ENCODE measurements around the gene TMEM72. TPM values are rescaled to one million over a fixed set of nuclear protein-coding genes. Genes with fewer than 3 reads are reported as not detected.

TMEM72 gene
- total and polyA plus RNA-seq, 2 experiments from 2014 or later: not detected

- TF ChIP-seq, protein P1, sequence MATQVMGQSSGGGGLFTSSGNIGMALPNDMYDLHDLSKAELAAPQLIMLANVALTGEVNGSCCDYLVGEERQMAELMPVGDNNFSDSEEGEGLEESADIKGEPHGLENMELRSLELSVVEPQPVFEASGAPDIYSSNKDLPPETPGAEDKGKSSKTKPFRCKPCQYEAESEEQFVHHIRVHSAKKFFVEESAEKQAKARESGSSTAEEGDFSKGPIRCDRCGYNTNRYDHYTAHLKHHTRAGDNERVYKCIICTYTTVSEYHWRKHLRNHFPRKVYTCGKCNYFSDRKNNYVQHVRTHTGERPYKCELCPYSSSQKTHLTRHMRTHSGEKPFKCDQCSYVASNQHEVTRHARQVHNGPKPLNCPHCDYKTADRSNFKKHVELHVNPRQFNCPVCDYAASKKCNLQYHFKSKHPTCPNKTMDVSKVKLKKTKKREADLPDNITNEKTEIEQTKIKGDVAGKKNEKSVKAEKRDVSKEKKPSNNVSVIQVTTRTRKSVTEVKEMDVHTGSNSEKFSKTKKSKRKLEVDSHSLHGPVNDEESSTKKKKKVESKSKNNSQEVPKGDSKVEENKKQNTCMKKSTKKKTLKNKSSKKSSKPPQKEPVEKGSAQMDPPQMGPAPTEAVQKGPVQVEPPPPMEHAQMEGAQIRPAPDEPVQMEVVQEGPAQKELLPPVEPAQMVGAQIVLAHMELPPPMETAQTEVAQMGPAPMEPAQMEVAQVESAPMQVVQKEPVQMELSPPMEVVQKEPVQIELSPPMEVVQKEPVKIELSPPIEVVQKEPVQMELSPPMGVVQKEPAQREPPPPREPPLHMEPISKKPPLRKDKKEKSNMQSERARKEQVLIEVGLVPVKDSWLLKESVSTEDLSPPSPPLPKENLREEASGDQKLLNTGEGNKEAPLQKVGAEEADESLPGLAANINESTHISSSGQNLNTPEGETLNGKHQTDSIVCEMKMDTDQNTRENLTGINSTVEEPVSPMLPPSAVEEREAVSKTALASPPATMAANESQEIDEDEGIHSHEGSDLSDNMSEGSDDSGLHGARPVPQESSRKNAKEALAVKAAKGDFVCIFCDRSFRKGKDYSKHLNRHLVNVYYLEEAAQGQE (IDR thresholded peaks at IDR 0.05; ENCODE audit: unreplicated experiment): no peak
- no peak for TF ChIP-seq ZNF462 (CRISPR knock-in tag; IDR thresholded peaks at IDR 0.05)
These were observed 17.3 kb downstream of the TMEM72 start (continued) for GRCh38 chr10:44928462-44928861.

DNA sequence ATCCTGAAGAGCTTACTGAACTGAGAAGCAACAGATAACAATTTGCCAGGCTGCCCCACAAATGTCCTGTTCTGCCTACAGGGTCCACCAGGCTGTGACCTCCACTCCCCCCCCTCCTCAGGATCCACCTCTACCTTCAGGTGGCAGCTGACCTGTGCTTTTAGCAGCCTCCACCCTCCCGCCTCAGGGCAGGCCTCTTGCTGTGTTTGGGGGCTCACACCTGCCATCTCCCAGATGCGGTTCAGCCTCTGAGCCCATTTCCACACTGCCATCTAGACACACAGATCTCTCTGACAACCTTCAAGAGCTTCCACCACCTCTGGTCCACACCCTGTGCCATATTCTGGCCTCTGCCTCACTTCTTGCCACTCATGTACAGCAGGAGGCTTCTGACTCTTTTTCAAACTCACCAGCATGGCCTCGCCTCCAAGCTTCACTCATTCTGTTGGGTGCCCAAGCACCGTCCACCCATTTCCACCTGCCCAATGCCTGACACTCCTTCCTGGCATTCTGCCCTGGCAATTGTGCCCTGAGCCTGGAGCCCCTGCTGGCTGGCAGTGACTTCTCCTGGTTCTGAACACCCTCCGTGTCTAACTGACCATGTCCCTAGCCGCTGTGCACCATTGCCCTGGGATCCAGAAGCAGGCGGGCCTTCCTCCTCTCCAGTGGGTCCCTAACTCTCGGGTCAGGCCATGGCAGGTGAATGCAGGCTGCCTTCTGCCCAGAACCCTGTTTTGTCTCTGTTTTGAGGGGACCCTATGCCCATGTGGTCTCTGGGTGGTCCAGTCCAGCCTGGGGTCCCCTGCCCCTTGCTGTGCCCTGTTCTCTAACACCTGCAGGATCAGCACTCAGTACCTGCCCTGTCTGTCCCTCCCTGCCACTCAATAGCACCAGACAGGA, 18.5 kb downstream of the TMEM72 start:
- no peak overlapping the region for H3K27ac ChIP-seq (ENCODE audit: low read depth)
- H3K36me3 ChIP-seq (ENCODE audit: insufficient read depth): no peaks in the 10 kb centered on the region
- H4K20me1 ChIP-seq (replicated peaks; ENCODE audit: insufficient read depth): no peaks in the 10 kb centered on the region
- Mint-ChIP-seq H3K36me3 (ENCODE audit: low read depth) (no peaks in the 10 kb centered on the region), H3K4me3 (no peak overlapping the region), H3K4me1 (peaks cover 3% of the 10 kb centered on the region; the same call in 2 of the 3 replicates), H3K9me3 (peaks cover 7% of the 10 kb centered on the region; the same call in 2 of the 3 replicates), H3K27ac (no peak overlapping the region), H3K27me3 (ENCODE audit: insufficient read depth, low read depth, poor library complexity) (peaks cover 4% of the 10 kb centered on the region)
- no peaks in the 10 kb centered on the region for H3K79me2 ChIP-seq (replicated peaks; ENCODE audit: insufficient read depth)
- ATAC-seq: no peak
- no peaks in the 10 kb centered on the region for H3K27me3 ChIP-seq (ENCODE audit: insufficient read depth)
- H3K4me3 ChIP-seq: no peak overlapping the region
- peaks cover 6% of the 10 kb centered on the region; the same call in 1 of the 2 replicates for H3K4me1 ChIP-seq (ENCODE audit: insufficient read depth)
- H3K4me2 ChIP-seq: no peak overlapping the region
- H2AFZ ChIP-seq: no peak overlapping the region
- H3F3A ChIP-seq (replicated peaks; ENCODE audit: low read depth): no peaks in the 10 kb centered on the region
- no peaks in the 10 kb centered on the region; the same call in 1 of the 2 replicates for H3K9me2 ChIP-seq (ENCODE audit: insufficient read depth)
- DNase-seq (ENCODE audit: low spot score): no peak
- TF ChIP-seq EZH2phosphoT487 (IDR thresholded peaks at IDR 0.05; ENCODE audit: unreplicated experiment): no peak
- no peak for TF ChIP-seq ZNF114 (CRISPR knock-in tag; IDR thresholded peaks at IDR 0.05)
- no peak for TF ChIP-seq ZNF331 (CRISPR knock-in tag; IDR thresholded peaks at IDR 0.05; ENCODE audit: low read depth)
- TF ChIP-seq, protein P1 (IDR thresholded peaks at IDR 0.05; ENCODE audit: unreplicated experiment): no peak
- TF ChIP-seq NANOG (IDR thresholded peaks at IDR 0.05; ENCODE audit: borderline replicate concordance): no peak
- TF ChIP-seq POLR2AphosphoS5 (IDR thresholded peaks at IDR 0.05; ENCODE audit: low read depth): no peak
- no peak for TF ChIP-seq ETS1 (IDR thresholded peaks at IDR 0.05)
- no peak for TF ChIP-seq STAT1 (IDR thresholded peaks at IDR 0.05; ENCODE audit: unreplicated experiment)

Measured in GM23338 (cell line).